GM10266 (cell line): ENCODE results near the gene PUS7L.

Experiments used
- DNase-seq: peaks from one replicate; pipeline ENCODE4 v3.0.0; 2012; ENCODE audit errors: extremely low spot score
- CTCF ChIP-seq: IDR thresholded peaks from 2 replicates; pipeline ENCODE4 v1.5.1; 2012; ENCODE audit warnings: mild to moderate bottlenecking, low read depth; ENCODE audit not compliant: control insufficient read depth, insufficient read depth; ENCODE audit errors: missing control alignments

The PUS7L gene

GRCh38 chr12:43795716-43796280 is 37.2 kb upstream of the PUS7L start:
- no peak for TF ChIP-seq CTCF
- no peak for DNase-seq

- TF ChIP-seq CTCF = no peak
- no peak for DNase-seq
Observed at GRCh38 chr12:43789941-43790340, 31.4 kb upstream of the PUS7L start.

- no peak for DNase-seq
- no peak for TF ChIP-seq CTCF
Observed at GRCh38 chr12:43786899-43787693, 28.5 kb upstream of the PUS7L start.

GRCh38 chr12:43776498-43776897 is 17.9 kb upstream of the PUS7L start:
- DNase-seq = no peak
- peak; percentile 35 for TF ChIP-seq CTCF

- DNase-seq = no peak
- TF ChIP-seq CTCF = no peak
Observed at GRCh38 chr12:43766291-43766690, 7.7 kb upstream of the PUS7L start.

- no peak for DNase-seq
- no peak for TF ChIP-seq CTCF
Observed at GRCh38 chr12:43764528-43764927, 5.9 kb upstream of the PUS7L start.

- no peak for TF ChIP-seq CTCF
- no peak for DNase-seq
Observed at GRCh38 chr12:43763769-43764168, 5.2 kb upstream of the PUS7L start.
